M059J (cell line): ENCODE measurements around the gene CDH5. TPM values are rescaled to one million over a fixed set of nuclear protein-coding genes. Genes with fewer than 3 reads are reported as not detected.
A peak's percentile ranks its signal among the peaks of the same experiment; 100 is the strongest.
"Not testable (repeated sequence)": the region's sequence is repeated elsewhere in the genome, so short reads cannot be mapped to it uniquely, and the experiment has no call there.

ENCODE experiments used
- DNase-seq: peaks from one replicate; pipeline ENCODE4 v3.0.0-alpha.2; 2012; ENCODE audit warnings: low read depth
- total RNA-seq: library from RNA; depleted of rRNA; stranded (reverse); fragments of >200 nt; shearing (Covaris generic); gene quantifications from 2 replicates; pipeline ENCODE4 v1.2.3, GENCODE V29; 2014; rRNA removed

CDH5 gene
- total RNA-seq, 1 experiment from 2014 or later = 0.05 TPM

DNA sequence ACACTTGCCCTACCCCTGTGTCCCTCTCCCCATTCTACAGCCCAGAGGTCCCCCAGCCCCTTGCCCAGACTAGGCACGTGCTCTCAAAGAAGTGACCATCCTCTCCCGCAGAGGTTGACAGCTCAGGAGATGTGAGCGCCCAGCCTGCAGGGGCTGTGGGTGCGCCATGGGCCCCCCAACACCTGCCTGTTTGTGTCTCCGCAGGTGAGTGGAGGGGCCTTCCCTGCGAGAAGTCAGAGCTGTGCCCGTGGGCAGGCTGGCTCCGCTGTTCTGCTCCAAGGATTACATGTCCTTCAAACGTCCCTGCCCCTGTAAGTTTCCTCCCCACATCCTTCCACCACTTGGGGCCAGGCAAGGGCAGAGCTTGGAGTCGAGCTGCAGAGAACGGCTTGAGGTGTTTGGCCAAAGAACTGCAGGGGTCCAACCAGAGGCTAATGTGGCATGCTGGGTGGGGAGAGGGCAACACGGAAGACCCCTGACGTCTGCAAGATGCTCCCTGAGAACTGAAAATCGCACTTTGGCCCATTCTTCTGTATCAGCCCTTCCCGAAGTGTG lies 71.0 kb downstream of the CDH5 start:
- DNase-seq = no peak

- no peak for DNase-seq
Measured at GRCh38 chr16:66438536-66438935, 72.0 kb downstream of the CDH5 start.

DNA sequence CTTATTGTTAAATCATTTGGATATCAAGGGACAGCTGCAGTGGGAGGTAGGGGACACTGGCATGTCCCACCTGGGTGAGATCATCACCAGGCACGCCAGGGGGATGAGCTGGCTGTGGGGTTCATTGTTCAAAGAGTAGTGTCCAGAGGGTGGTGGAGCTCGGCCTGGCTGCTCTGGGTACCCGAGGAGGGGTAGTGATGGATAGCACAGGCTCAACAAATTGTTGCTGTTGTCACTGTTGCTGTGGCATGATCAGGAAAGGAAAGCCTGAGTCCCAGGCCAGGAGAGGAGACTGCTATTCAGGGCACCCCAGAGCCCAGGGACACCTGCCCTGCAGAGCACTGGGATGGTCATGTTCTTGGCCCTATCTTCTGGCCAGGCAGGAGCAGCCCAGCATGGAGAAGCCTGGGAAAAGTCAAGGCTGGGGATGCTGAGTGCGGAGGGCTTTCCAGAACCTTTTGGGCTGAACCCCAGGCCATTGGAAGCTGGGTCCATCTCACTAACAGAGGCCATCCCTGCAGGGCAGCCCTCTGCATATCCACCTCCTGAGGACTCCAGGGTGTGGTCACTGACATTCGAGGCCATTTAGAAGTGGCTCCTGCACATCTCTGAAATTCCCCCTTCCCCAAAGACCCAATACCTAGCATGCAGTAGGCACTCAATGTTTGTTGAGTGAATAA lies 72.7 kb downstream of the CDH5 start:
- no peak for DNase-seq

DNA sequence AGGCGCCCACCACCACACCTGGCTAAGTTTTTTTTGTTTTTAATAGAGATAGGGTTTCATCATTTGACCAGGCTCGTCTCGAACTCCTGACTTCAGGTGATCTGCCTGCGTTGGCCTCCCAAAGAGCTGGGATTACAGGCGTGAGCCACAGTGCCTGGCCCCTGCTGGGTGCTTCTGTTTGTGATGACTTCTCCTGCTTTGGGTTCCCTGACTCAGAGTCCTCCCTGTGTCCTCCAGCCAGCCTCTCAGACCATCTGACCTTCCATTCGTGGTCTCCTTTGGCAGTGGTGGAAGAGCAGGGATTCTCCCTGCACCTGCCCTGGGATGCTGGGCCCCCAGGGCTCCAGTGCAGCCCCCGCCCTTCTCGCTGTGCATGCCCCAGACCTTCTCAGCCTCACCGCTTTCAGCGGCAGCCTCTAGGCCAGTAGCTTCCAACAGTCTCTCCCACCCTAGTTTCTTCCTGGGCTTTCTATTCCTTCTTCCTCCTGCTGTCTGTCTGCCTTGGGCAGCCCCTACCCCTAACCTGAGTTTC lies 73.8 kb downstream of the CDH5 start:
- no peak for DNase-seq

- no peak for DNase-seq
Measured at GRCh38 chr16:66440970-66441369, 74.5 kb downstream of the CDH5 start.

DNA sequence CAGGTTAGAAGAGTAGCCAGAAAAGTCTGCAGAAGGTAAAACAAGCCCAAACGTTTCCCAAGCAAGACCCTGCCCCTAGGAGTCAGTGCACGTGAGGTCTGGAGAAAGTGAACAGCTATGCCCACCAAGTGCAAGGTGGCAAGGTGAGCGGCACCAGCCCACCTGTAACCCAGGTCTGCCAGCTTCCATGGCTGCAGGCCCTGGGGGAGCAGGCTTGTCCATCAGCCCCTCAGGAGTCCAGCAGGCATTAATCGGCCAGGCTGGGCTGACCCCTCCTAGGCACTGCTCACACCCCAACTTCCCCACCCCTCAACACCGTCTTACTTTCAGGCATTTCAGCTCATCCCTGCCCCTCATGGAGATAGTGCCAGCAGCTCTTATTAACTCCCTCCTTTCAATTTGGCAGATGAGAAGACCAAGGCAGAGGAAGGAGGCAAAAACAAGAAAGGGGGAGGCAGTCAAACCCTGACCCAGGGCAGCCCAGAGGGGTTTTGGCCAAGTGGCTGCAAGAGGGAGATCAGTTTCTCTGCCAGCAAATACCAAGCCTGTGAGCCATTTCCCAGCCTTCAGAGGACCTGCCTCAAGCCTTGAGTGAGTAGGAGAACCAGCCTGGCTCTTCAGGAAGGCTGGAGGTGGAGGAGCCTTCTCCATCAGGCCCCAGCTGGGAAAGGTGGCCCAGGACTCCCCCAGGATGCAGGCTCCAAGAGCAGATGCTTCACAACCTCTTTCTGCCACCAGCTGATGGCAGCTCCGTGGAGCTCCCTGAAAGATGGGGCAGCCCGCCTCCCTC lies 75.3 kb downstream of the CDH5 start:
- DNase-seq = peak; percentile 57

DNA sequence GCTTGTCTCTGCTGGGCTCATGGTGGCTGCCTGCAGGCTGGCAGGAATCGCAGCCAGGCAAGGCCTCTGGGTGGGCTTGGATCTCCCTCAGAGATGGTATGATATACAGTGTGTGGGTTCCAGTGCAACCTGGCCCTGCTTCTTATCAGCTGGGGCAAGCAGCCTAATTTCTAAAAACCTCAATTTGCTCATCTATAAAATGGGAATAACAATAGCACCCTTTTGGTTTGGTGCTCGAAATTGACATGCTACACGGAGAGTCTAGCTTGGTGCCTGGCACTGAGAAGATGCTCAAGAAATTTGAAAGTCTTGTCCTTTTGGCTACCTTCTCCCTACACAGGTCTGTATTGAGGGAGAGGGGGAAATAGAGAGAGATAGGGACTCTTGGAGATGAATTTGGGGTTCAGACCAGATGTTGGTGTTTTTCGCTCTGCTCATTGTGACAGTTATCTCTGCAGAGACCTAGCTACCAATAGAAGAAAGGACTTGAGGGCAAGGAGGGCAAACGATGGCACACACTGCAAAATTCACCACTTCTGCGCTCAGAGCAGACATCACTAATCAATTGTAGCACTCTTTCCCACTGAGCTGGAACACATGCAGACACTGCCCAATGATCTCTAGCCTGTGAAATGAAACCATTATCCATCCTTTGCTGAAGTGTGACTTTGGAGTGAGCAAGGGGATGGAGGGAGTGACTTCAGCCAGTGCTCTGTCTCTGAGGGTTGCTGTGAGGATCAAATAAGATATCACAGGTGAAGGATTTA lies 76.2 kb downstream of the CDH5 start:
- DNase-seq = no peak

- DNase-seq = no peak
Measured at GRCh38 chr16:66443269-66443652, 76.8 kb downstream of the CDH5 start.

DNA sequence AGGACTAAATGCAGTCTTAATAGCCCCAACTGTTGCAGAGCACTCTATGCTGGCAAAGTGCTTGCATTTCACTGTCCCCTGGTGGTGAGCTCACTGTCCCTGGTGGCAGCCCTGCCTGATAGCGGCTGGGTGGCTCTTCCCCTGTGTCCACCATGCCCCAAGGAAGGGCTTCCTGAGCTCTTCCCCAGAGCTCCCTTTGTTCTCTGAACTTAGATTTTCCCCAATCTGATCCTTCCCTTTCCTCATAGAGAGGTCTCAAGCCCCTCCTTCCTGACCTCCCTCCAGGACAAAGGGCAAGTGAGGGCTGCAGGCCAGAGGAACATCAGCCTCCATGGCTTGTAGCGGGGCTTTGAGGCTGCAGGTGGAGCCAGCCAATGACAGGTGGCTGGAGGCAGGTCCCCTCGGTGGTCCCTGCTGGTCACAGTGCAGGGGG lies 77.6 kb downstream of the CDH5 start:
- DNase-seq = peak; percentile 31

DNA sequence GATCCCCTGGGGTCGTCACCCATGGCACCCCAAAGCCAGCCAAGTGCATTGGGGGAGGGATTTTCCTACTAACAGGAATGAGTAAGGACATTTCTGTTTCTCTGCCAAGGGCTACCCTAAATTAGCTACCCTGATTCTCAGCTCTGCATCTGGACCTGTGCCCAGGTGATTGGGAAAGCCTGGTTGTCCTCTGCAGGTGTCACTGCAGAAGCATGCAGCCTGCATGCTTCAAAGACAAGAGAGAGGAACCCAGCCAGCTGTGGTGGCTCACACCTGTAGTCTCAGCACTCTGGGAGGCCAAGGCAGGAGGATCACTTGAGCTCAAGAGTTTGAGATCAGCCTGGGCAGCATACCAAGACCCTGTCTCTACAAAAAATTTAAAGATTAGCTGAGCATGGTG lies 80.2 kb downstream of the CDH5 start:
- no peak for DNase-seq

- DNase-seq = no peak
Measured at GRCh38 chr16:66447491-66447890, 81.0 kb downstream of the CDH5 start.

GRCh38 chr16:66451548-66451947 lies 85.1 kb downstream of the CDH5 start:
- no peak for DNase-seq

GRCh38 chr16:66453230-66453629 lies 86.7 kb downstream of the CDH5 start:
- DNase-seq = not testable (repeated sequence)

Other genes starting within 250 kb of the CDH5 start
- gene BEAN1, start 60.6 kb downstream of the CDH5 start, total RNA-seq = not detected in 2 replicates
- 13.6 and 25.2 TPM in 2 replicates for gene TK2, start 183.4 kb downstream of the CDH5 start, total RNA-seq
- 145 and 165 TPM in 2 replicates for gene CKLF, start 185.9 kb downstream of the CDH5 start, total RNA-seq
- 2.1 and 3.8 TPM in 2 replicates for gene CMTM1, start 199.7 kb downstream of the CDH5 start, total RNA-seq
- gene CMTM2, start 212.8 kb downstream of the CDH5 start, total RNA-seq = not detected in 2 replicates
- 28.9 and 33.6 TPM in 2 replicates for gene CMTM3, start 238.0 kb downstream of the CDH5 start, total RNA-seq